ENCODE results near the gene AMFR.

DNA sequence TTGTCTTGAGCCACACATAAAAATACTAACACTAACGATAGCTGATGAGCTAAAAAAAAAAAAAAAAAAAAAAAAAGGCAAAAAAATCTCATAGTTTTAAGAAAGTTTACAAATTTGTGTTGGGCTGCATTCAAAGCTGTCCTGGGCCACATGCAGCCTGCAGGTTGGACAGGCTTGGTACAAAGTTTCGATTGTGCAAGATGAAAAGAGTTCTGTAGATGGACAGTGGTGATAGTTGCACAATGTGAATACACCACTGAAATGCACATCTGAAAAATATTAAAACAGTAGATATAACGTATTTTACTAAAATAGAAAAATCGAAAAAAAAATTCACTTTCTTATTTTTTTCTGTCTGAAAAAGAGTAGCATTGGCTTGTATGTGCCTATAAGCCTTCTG is 42.9 kb downstream of the AMFR start:
- no peak for TF ChIP-seq BRCA1 (CRISPR knock-in tag; IDR thresholded peaks at IDR 0.05)
- TF ChIP-seq, protein P1, sequence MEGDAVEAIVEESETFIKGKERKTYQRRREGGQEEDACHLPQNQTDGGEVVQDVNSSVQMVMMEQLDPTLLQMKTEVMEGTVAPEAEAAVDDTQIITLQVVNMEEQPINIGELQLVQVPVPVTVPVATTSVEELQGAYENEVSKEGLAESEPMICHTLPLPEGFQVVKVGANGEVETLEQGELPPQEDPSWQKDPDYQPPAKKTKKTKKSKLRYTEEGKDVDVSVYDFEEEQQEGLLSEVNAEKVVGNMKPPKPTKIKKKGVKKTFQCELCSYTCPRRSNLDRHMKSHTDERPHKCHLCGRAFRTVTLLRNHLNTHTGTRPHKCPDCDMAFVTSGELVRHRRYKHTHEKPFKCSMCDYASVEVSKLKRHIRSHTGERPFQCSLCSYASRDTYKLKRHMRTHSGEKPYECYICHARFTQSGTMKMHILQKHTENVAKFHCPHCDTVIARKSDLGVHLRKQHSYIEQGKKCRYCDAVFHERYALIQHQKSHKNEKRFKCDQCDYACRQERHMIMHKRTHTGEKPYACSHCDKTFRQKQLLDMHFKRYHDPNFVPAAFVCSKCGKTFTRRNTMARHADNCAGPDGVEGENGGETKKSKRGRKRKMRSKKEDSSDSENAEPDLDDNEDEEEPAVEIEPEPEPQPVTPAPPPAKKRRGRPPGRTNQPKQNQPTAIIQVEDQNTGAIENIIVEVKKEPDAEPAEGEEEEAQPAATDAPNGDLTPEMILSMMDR (CRISPR knock-in tag; IDR thresholded peaks at IDR 0.05): no peak
- no peak for TF ChIP-seq STAG1 (CRISPR knock-in tag; IDR thresholded peaks at IDR 0.05)
- no peak for TF ChIP-seq POGZ (CRISPR knock-in tag; IDR thresholded peaks at IDR 0.05)
- TF ChIP-seq TAF1 (CRISPR knock-in tag; IDR thresholded peaks at IDR 0.05): no peak
- no peak for TF ChIP-seq MEIS2 (CRISPR knock-in tag; IDR thresholded peaks at IDR 0.05)
